ENCODE results near the gene BLOC1S5. TPM values are rescaled to one million over a fixed set of nuclear protein-coding genes. Genes with fewer than 3 reads are reported as not detected.

BLOC1S5 gene
- total and polyA plus RNA-seq, 2 of the 13 experiments (the other 11 are each of a cell fraction or from before 2014, with no cell fraction given), result 10.5 to 41.5 TPM

DNA sequence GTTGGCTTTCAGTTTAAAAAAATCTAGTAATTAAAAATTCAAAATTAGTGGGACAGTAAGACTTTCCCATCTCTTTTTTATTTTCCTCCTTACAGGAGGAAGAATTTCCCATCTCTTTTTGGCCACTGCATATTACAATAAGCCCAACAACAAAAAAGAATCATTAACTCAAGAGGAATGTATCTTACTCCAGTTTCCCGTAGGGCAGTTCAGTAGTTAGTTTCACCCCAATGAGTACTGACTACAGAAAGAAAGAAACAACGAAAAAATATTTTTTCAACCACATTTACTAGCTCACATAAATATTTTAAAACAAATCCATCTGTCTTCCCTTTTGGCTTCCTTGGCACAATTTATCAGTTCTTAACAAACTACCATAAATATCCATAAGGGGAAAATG is 14.9 kb upstream of the BLOC1S5 start:
- Histone ChIP-seq H3K4me1 (ENCODE audit: insufficient read depth, low read length) (peaks cover 63% of the 10 kb centered on the region), H3K27me3 (ENCODE audit: control insufficient read depth in 1 of 2, insufficient read depth in 2 of 2, low read length in 2 of 2) (no peaks in the 10 kb centered on the region), H3K9me3 (ENCODE audit: low read length) (no peaks in the 10 kb centered on the region), H3K79me2 (ENCODE audit: insufficient read depth, low read length) (peaks cover 32% of the 10 kb centered on the region), H3K27ac (ENCODE audit: extremely low read length, insufficient read depth, low read length) (no peak overlapping the region), H3K4me3 (replicated peaks in 1 of 3; ENCODE audit: insufficient read depth in 1 of 3, low read depth in 2 of 3, low read length in 3 of 3) (no peak overlapping the region), H3K36me3 (replicated peaks in 1 of 2; ENCODE audit: control insufficient read depth in 1 of 2, insufficient read depth in 2 of 2, low read length in 2 of 2) (peaks cover 2 to 11% of the 10 kb centered on the region in 2 experiments; a peak in 3 of 5 replicates), H3K9ac (ENCODE audit: insufficient read depth, low read depth, low read length) (no peak overlapping the region), H2AFZ (ENCODE audit: low read length) (no peak overlapping the region), H3K4me2 (ENCODE audit: low read depth, low read length) (no peak overlapping the region), H4K20me1 (ENCODE audit: insufficient read depth, low read length) (no peaks in the 10 kb centered on the region)
- FAIRE-seq, result no peak
- intact Hi-C loops (cut with micrococcal nuclease; ENCODE audit: unreplicated experiment) (no loop called here), in situ Hi-C loops (cut with HindIII; ENCODE audit: extremely low pct_ligation_motif_present, low pct_unique_long_range_greater_than_20kb) (no loop called here)
- ATAC-seq, result no peak
- ChIA-PET CTCF (ENCODE audit: low intra/inter-chr PET ratio, low total read pairs) (no interaction called here), POLR2A (interaction anchor here (2.4 kb wide), 1 partner anchor 23 kb away, joined by 21 read pairs; the partner anchor contains the start of gene EEF1E1)
- no TSS peak for BruUV-seq (replicated peaks)
- no peak for DNase-seq (ENCODE audit: low spot score)
- WGBS (ENCODE audit: low lambda C conversion rate), result 88% methylated on average over 2 of the region's 2 CpGs
- no peak for TF ChIP-seq SMAD9 (CRISPR knock-in tag; IDR thresholded peaks at IDR 0.05)
- TF ChIP-seq, protein P1, sequence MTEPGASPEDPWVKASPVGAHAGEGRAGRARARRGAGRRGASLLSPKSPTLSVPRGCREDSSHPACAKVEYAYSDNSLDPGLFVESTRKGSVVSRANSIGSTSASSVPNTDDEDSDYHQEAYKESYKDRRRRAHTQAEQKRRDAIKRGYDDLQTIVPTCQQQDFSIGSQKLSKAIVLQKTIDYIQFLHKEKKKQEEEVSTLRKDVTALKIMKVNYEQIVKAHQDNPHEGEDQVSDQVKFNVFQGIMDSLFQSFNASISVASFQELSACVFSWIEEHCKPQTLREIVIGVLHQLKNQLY (CRISPR knock-in tag; IDR thresholded peaks at IDR 0.05), result no peak
- TF ChIP-seq, protein P2, sequence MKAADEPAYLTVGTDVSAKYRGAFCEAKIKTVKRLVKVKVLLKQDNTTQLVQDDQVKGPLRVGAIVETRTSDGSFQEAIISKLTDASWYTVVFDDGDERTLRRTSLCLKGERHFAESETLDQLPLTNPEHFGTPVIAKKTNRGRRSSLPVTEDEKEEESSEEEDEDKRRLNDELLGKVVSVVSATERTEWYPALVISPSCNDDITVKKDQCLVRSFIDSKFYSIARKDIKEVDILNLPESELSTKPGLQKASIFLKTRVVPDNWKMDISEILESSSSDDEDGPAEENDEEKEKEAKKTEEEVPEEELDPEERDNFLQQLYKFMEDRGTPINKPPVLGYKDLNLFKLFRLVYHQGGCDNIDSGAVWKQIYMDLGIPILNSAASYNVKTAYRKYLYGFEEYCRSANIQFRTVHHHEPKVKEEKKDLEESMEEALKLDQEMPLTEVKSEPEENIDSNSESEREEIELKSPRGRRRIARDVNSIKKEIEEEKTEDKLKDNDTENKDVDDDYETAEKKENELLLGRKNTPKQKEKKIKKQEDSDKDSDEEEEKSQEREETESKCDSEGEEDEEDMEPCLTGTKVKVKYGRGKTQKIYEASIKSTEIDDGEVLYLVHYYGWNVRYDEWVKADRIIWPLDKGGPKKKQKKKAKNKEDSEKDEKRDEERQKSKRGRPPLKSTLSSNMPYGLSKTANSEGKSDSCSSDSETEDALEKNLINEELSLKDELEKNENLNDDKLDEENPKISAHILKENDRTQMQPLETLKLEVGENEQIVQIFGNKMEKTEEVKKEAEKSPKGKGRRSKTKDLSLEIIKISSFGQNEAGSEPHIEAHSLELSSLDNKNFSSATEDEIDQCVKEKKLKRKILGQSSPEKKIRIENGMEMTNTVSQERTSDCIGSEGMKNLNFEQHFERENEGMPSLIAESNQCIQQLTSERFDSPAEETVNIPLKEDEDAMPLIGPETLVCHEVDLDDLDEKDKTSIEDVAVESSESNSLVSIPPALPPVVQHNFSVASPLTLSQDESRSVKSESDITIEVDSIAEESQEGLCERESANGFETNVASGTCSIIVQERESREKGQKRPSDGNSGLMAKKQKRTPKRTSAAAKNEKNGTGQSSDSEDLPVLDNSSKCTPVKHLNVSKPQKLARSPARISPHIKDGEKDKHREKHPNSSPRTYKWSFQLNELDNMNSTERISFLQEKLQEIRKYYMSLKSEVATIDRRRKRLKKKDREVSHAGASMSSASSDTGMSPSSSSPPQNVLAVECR (CRISPR knock-in tag; IDR thresholded peaks at IDR 0.05; ENCODE audit: borderline replicate concordance), result no peak
- no peak for TF ChIP-seq RAD21 (CRISPR knock-in tag; IDR thresholded peaks at IDR 0.05)
- no peak for TF ChIP-seq RBAK (CRISPR knock-in tag; IDR thresholded peaks at IDR 0.05)
- no peak for TF ChIP-seq SETDB1 (CRISPR knock-in tag; IDR thresholded peaks at IDR 0.05; ENCODE audit: borderline replicate concordance)
- TF ChIP-seq, protein P3, sequence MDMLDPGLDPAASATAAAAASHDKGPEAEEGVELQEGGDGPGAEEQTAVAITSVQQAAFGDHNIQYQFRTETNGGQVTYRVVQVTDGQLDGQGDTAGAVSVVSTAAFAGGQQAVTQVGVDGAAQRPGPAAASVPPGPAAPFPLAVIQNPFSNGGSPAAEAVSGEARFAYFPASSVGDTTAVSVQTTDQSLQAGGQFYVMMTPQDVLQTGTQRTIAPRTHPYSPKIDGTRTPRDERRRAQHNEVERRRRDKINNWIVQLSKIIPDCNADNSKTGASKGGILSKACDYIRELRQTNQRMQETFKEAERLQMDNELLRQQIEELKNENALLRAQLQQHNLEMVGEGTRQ (IDR thresholded peaks at IDR 0.05; ENCODE audit: low read depth, low read length), result no peak
- TF ChIP-seq, protein P3 (CRISPR knock-in tag; IDR thresholded peaks at IDR 0.05; ENCODE audit: borderline replicate concordance), result no peak
- TF ChIP-seq, protein P4, sequence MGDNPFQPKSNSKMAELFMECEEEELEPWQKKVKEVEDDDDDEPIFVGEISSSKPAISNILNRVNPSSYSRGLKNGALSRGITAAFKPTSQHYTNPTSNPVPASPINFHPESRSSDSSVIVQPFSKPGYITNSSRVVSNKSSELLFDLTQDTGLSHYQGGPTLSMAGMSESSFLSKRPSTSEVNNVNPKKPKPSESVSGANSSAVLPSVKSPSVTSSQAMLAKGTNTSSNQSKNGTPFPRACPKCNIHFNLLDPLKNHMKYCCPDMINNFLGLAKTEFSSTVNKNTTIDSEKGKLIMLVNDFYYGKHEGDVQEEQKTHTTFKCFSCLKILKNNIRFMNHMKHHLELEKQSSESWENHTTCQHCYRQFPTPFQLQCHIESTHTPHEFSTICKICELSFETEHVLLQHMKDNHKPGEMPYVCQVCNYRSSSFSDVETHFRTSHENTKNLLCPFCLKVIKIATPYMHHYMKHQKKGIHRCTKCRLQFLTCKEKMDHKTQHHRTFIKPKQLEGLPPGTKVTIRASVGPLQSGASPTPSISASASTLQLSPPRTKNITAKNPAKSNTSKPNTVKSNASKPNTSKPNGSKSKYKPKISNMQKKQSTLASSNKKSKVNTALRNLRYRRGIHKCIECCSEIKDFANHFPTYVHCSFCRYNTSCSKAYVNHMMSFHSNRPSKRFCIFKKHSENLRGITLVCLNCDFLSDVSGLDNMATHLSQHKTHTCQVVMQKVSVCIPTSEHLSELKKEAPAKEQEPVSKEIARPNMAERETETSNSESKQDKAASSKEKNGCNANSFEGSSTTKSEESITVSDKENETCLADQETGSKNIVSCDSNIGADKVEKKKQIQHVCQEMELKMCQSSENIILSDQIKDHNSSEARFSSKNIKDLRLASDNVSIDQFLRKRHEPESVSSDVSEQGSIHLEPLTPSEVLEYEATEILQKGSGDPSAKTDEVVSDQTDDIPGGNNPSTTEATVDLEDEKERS (CRISPR knock-in tag; IDR thresholded peaks at IDR 0.05), result no peak
- no peak for TF ChIP-seq YEATS4 (CRISPR knock-in tag; IDR thresholded peaks at IDR 0.05; ENCODE audit: borderline replicate concordance)
- TF ChIP-seq RARG (CRISPR knock-in tag; IDR thresholded peaks at IDR 0.05; ENCODE audit: low read depth), result no peak
- no peak for TF ChIP-seq CEBPB (IDR thresholded peaks at IDR 0.05; ENCODE audit: borderline replicate concordance, low read depth, low read length)
- TF ChIP-seq, protein P5, sequence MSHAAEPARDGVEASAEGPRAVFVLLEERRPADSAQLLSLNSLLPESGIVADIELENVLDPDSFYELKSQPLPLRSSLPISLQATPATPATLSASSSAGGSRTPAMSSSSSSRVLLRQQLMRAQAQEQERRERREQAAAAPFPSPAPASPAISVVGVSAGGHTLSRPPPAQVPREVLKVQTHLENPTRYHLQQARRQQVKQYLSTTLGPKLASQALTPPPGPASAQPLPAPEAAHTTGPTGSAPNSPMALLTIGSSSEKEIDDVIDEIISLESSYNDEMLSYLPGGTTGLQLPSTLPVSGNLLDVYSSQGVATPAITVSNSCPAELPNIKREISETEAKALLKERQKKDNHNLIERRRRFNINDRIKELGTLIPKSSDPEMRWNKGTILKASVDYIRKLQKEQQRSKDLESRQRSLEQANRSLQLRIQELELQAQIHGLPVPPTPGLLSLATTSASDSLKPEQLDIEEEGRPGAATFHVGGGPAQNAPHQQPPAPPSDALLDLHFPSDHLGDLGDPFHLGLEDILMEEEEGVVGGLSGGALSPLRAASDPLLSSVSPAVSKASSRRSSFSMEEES (CRISPR knock-in tag; IDR thresholded peaks at IDR 0.05), result no peak
